AG09309 (cell line): Measurements from ENCODE around the gene HLCS.

Experiments
- DNase-seq: peaks from one replicate; pipeline ENCODE4 v3.0.0-alpha.2; 2010; ENCODE audit warnings: low read depth
- H3K4me3 ChIP-seq: 2 replicates; pipeline ENCODE4 v1.5.1; 2011; ENCODE audit warnings: mild to moderate bottlenecking, low read depth, low read length, moderate library complexity; ENCODE audit not compliant: control insufficient read depth
- TF ChIP-seq, protein P1 (sequence below): IDR thresholded peaks from 2 replicates; pipeline ENCODE4 v1.5.1; 2011; ENCODE audit warnings: mild to moderate bottlenecking, low read depth, low read length, inconsistent platforms; ENCODE audit not compliant: insufficient read depth, control insufficient read depth; ENCODE audit errors: missing control alignments

Gene HLCS

DNA sequence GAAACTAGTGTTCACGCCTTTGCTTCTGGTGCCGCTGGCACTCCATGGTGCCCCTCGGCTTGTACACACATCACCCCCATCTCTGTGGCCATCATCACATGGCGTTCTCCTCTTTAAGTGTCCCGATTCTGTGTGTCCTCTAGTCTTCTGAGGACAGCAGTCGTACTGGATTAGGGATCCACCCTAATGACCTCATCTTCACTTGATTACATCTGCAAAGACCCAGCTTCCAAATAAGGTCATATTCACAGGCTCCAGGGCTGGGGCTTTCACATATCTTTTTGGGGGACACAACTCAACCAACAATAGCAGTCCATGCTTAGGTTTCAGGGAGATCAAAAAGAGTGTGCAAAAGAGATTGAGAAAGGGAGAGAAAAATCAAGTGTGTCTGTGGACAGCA lies 64.9 kb downstream of the HLCS start:
- H3K4me3 ChIP-seq: no peak overlapping the region
- TF ChIP-seq, protein P1, sequence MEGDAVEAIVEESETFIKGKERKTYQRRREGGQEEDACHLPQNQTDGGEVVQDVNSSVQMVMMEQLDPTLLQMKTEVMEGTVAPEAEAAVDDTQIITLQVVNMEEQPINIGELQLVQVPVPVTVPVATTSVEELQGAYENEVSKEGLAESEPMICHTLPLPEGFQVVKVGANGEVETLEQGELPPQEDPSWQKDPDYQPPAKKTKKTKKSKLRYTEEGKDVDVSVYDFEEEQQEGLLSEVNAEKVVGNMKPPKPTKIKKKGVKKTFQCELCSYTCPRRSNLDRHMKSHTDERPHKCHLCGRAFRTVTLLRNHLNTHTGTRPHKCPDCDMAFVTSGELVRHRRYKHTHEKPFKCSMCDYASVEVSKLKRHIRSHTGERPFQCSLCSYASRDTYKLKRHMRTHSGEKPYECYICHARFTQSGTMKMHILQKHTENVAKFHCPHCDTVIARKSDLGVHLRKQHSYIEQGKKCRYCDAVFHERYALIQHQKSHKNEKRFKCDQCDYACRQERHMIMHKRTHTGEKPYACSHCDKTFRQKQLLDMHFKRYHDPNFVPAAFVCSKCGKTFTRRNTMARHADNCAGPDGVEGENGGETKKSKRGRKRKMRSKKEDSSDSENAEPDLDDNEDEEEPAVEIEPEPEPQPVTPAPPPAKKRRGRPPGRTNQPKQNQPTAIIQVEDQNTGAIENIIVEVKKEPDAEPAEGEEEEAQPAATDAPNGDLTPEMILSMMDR: no peak
- DNase-seq: no peak

DNA sequence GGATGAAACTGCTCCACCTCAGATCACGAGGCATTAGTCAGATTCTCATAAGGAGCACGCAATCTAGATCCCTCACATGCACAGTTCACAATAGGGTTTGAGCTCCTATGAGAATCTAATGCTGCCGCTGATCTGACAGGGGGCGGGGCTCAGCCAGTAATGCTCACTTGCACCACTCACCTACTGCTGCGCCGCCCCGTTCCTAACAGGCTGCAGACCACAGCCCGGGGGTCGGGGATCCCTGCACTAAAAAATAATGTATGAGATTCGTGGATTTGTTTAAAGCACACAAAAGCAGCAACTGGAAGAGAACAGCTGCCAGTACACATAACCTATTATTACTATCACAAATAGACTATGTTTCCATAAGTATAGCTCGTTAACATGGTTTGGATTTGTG lies 72.9 kb downstream of the HLCS start:
- H3K4me3 ChIP-seq: no peak overlapping the region
- no peak for DNase-seq
- TF ChIP-seq, protein P1: no peak

DNA sequence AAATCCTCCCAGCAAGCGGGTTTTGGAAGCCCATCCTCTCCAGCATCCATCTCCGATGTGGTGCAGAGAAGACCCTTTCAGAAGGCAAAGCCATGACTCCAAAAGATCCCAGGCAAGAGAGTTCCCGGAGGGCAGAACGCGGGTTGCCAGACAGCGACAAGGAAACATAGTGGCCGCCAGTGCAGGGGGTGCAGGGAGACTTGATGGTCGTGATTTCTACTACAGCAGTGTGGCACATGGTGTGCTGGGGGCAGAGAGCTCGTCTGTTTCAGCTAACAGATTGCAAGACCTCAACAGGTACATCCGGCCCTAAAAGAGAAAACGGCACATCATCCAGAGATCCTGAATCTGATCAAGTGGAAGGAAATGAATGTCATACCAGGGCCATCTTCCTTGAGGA lies 74.3 kb downstream of the HLCS start:
- DNase-seq: no peak
- TF ChIP-seq, protein P1: no peak
- H3K4me3 ChIP-seq: no peak overlapping the region

DNA sequence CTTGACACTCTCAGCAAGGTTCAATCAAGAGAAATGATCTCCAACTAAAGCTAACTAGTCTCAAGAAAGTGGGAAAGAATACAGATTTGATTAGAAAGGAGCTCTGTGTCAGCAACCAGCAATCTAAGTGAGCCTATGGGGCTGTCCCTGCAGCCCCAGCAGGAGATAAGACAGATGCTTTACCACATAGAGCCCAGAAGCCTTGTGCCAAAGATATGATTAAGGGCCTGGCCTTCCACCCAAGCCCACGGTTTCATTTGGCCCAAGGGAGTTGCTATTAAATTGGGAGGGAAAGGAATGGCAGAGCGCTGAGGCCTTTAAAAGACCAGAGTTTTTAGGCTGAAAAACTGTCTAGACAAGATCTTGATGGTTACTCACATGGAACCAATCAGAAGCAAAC lies 74.8 kb downstream of the HLCS start:
- peak; percentile 38 for DNase-seq
- TF ChIP-seq, protein P1: no peak
- H3K4me3 ChIP-seq: no peak overlapping the region

DNA sequence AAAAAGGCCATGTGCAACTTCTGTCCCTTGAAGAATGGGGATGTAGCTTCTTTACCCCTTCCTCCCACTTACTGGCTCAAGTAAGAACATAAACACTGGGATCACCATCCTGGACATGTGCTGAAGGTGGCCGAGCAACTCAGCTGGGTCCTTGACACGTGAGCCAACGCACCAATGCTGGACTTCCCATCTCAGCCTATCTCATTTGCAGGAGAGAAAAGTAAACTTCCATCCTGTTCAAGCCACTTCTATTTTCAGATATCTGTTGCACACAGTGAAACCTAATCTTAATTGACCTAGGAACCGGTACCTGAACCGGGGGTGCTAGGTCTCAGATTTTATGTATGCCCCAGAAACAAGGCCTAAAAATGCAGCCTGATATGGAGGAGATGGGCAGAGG lies 75.3 kb downstream of the HLCS start:
- TF ChIP-seq, protein P1: no peak
- DNase-seq: no peak
- H3K4me3 ChIP-seq: no peak overlapping the region

DNA sequence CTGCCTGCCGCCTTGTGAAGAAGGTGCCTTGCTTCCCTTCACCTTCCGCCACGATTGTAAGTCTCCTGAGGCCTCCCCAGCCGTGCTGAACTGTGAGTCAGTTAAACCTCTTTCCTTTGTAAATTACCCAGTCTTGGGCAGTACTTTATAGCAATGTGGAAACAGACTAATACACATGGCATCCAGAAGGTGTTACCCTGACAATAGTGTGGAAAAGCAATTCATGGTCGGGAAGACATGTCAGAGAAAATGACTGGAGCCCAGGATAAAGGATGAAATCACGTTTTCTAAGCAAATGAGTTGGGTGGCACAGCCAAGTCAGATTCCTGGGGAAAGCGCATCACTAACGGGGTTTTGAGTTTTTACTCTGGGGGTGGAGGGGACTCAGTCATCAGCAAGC lies 76.4 kb downstream of the HLCS start:
- H3K4me3 ChIP-seq: no peak overlapping the region
- TF ChIP-seq, protein P1: no peak
- no peak for DNase-seq

DNA sequence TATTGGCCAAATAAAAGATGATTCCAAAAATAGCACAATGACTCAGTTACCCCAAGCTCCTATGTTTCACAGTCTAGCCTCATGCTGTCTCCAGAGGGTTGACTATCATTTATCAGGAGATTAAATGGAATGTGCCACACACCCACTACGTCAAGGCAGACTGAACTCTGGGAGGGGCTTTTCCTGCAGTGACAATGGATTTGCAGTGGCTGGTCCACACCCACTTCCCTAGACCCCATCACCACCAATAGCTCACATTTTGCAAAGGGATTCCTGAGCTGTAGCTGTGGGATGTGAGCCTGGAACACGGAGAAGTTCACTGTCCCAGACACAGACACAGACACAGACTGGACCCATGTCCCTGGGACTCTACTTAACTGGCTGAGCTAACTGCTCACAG lies 77.1 kb downstream of the HLCS start:
- no peak for DNase-seq
- TF ChIP-seq, protein P1: no peak
- no peak overlapping the region for H3K4me3 ChIP-seq
